Fibroblast of villous mesenchyme (primary cell): ENCODE measurements around the gene OR5D16. TPM values are rescaled to one million over a fixed set of nuclear protein-coding genes. Genes with fewer than 3 reads are reported as not detected.
"Not testable (repeated sequence)": the region's sequence is repeated elsewhere in the genome, so short reads cannot be mapped to it uniquely, and the experiment has no call there.

Experiments used
- DNase-seq: peaks from one replicate; pipeline ENCODE4 v3.0.0-alpha.2; 2010; ENCODE audit warnings: low read depth
- H3K4me3 ChIP-seq: 2 replicates; pipeline ENCODE4 v1.5.1; 2011; ENCODE audit warnings: low read depth, mild to moderate bottlenecking, low read length
- total RNA-seq: library from RNA; depleted of rRNA; stranded (reverse); fragments of >200 nt; gene quantifications from 2 replicates; pipeline ENCODE4 v1.2.3, GENCODE V29; 2012
- TF ChIP-seq, protein P1 (sequence below): IDR thresholded peaks from 2 replicates; pipeline ENCODE4 v1.5.1; 2012; ENCODE audit warnings: low read depth, mild to moderate bottlenecking, low read length; ENCODE audit not compliant: insufficient read depth

Gene OR5D16
- total RNA-seq, 1 donor = not detected

GRCh38 chr11:55826919-55827318, 11.6 kb upstream of the OR5D16 start, which contains the start of gene OR5L2:
TSS of gene OR5L2 (plus strand) at chr11:55827219. CDS start at chr11:55827219, 0 bp downstream.
- DNase-seq = no peak
- TF ChIP-seq, protein P1, sequence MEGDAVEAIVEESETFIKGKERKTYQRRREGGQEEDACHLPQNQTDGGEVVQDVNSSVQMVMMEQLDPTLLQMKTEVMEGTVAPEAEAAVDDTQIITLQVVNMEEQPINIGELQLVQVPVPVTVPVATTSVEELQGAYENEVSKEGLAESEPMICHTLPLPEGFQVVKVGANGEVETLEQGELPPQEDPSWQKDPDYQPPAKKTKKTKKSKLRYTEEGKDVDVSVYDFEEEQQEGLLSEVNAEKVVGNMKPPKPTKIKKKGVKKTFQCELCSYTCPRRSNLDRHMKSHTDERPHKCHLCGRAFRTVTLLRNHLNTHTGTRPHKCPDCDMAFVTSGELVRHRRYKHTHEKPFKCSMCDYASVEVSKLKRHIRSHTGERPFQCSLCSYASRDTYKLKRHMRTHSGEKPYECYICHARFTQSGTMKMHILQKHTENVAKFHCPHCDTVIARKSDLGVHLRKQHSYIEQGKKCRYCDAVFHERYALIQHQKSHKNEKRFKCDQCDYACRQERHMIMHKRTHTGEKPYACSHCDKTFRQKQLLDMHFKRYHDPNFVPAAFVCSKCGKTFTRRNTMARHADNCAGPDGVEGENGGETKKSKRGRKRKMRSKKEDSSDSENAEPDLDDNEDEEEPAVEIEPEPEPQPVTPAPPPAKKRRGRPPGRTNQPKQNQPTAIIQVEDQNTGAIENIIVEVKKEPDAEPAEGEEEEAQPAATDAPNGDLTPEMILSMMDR = no peak
- H3K4me3 ChIP-seq = no peak within 1 kb of the TSS

DNA sequence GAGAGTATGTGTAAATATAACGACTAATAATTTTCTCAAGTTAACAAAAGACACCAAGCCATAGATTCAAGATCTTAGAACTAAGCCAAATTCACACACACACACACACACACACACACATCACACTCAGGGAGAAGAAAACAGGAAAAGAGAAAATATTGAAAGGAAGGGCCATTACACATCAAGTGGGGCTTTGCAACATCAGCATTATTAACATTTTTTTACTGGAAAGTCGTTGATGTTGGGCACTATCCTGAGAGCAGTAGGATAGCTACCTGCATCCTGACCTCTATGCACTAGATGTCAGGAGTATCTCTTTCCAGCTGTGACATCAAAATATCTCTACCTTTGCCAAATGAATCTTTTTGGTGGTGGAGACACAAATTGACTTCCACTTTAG, 8.9 kb downstream of the OR5D16 start:
- TF ChIP-seq, protein P1 = no peak
- DNase-seq = no peak

DNA sequence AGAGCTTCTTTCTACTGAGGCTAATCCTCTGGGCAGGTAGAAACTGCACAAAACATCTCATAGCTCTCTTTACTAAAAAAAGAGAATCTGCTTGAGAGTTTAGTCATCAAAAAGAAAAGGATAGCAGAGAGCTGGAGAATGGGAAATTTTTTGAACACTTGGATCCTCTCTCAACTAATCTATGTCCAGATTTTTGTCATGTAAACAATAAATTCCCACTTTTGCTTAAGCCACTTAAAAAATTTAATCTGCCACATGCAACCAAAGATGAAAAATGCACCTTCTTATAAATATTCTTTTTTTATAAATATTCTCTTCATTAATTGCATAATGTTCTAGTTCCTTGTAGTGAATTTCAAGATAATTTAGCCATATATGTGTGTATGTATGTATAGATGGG, 10.5 kb downstream of the OR5D16 start:
- no peak overlapping the region for H3K4me3 ChIP-seq
- TF ChIP-seq, protein P1 = no peak
- DNase-seq = no peak

More for the DNA sequence above, 8.9 kb downstream of the OR5D16 start:
- H3K4me3 ChIP-seq = no peak overlapping the region

GRCh38 chr11:55852141-55852540, 13.6 kb downstream of the OR5D16 start:
- H3K4me3 ChIP-seq = no peak overlapping the region
- no peak for DNase-seq
- TF ChIP-seq, protein P1 = no peak

DNA sequence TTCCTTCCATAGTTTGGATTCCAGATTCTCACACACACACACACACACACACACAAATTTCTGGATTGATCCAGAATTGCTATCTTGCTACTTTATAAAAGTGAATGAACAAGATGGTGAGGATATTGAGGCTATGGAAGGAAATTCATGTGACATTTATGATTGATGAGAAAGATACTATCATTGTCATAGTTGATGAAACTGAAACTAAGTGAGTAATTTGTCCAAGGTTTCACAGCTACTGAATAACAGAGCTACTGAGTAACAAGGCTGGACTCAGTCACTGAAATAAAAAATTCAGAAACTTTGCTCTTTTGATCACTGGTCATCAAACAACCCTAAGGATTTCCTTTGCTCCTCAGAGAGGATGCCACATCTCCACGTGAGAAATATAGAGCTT, 16.2 kb downstream of the OR5D16 start:
- no peak overlapping the region for H3K4me3 ChIP-seq
- TF ChIP-seq, protein P1 = no peak
- no peak for DNase-seq

GRCh38 chr11:55867354-55867753, 28.8 kb downstream of the OR5D16 start:
- H3K4me3 ChIP-seq, DNase-seq: not testable (repeated sequence)

DNA sequence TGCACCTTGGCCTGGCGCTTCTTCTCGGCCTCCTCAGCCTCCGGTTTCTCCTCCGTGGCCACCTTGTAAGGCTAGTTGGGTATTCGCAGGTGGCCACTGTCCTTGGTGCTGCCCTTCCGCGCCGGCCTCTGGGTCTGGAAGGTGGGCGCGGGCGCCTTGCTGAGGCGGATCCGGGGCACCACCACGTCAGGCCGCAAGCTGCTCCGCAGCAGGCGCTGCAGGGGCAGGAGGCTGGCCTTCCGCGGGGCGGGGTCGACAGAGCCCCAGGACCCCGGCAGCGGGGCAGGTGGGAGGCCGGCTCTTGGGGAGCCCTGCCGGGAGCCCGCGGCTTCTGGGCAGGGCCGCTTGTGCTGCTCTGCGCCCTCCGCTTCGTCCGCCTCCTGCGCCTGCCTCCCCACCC, 34.2 kb downstream of the OR5D16 start:
- DNase-seq, H3K4me3 ChIP-seq: not testable (repeated sequence)

DNA sequence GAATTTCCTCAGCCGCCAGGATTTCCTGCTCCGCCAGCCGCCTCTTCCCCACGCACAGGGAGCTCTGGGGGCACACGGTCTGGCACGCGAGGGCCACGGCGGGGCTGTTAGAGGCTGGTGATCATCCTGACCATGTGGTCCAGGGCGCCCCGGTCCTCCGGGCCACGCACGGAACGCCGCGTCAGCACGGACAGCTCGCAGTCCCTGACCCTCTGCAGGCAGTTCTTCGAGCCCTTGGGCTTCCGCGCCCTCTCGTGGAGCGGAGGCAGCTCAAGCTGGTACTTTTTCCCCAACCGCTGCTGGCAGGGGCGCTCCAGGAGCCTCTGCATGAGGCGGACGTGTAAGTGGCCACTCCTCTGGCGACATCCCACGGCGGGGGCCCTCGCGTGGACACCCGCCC, 34.6 kb downstream of the OR5D16 start:
- not testable (repeated sequence) for DNase-seq, H3K4me3 ChIP-seq

- not testable (repeated sequence) for H3K4me3 ChIP-seq, DNase-seq
Observed at GRCh38 chr11:55882997-55883396, 44.4 kb downstream of the OR5D16 start, which contains the start of gene TRIM51. TSS of gene TRIM51 (plus strand) at chr11:55883297. CDS start at chr11:55885429, 2,132 bp downstream.

- not testable (repeated sequence) for H3K4me3 ChIP-seq, DNase-seq
Observed at GRCh38 chr11:55884995-55885394, 46.4 kb downstream of the OR5D16 start.

- DNase-seq = not testable (repeated sequence)
Observed at GRCh38 chr11:55885481-55885880, 46.9 kb downstream of the OR5D16 start.

More at GRCh38 chr11:55885481-55885880, 46.9 kb downstream of the OR5D16 start:
- H3K4me3 ChIP-seq = not testable (repeated sequence)
